GM20000 (cell line): ENCODE measurements around the gene TMEM184B.

ENCODE experiments used
- DNase-seq: peaks from one replicate; pipeline ENCODE4 v3.0.0; 2012; ENCODE audit warnings: low spot score
- CTCF ChIP-seq: IDR thresholded peaks from 2 replicates; pipeline ENCODE4 v1.5.1; 2012; ENCODE audit warnings: mild to moderate bottlenecking, control low read depth; ENCODE audit errors: extremely low read depth, missing control alignments

The TMEM184B gene

GRCh38 chr22:38255697-38256096, 17.1 kb downstream of the TMEM184B start:
- TF ChIP-seq CTCF, result no peak
- no peak for DNase-seq

- DNase-seq, result no peak
- TF ChIP-seq CTCF, result no peak
Measured at GRCh38 chr22:38251341-38251692, 21.5 kb downstream of the TMEM184B start.

- no peak for DNase-seq
- no peak for TF ChIP-seq CTCF
Measured at GRCh38 chr22:38250643-38251340, 22.0 kb downstream of the TMEM184B start.

- no peak for DNase-seq
- no peak for TF ChIP-seq CTCF
Measured at GRCh38 chr22:38249803-38250642, 22.8 kb downstream of the TMEM184B start.

- no peak for DNase-seq
- no peak for TF ChIP-seq CTCF
Measured at GRCh38 chr22:38249301-38249700, 23.5 kb downstream of the TMEM184B start.

GRCh38 chr22:38248280-38248679, 24.5 kb downstream of the TMEM184B start:
- no peak for TF ChIP-seq CTCF
- DNase-seq, result no peak

GRCh38 chr22:38247713-38248112, 25.1 kb downstream of the TMEM184B start:
- DNase-seq, result no peak
- no peak for TF ChIP-seq CTCF
